Upper lobe of left lung (tissue), 6 donors: ENCODE measurements around the gene DACH1. TPM values are rescaled to one million over a fixed set of nuclear protein-coding genes. Genes with fewer than 3 reads are reported as not detected.

Experiments
- ATAC-seq, 2 donors: fragments of 200-7000 bp; cut with Tn5 transposase; one replicate each; pipeline ENCODE4 v1.9.1; 2022; ENCODE audit warnings: mild to moderate bottlenecking in 2 of 2, moderate library complexity in 2 of 2; ENCODE audit not compliant: low FRiP score in 2 of 2
- DNase-seq, 2 donors: peaks; one replicate each; pipeline ENCODE4 v3.0.0-alpha.2; 2019 to 2020
- H3K27ac ChIP-seq, 4 donors: fragments of 200-600 bp; sonication (generic); one replicate each; pipeline ENCODE4 v1.5.1; 2016 to 2019
- H3K27me3 ChIP-seq, 4 donors: fragments of 200-600 bp; sonication (generic); one replicate each; pipeline ENCODE4 v1.5.1; 2017 to 2019
- H3K36me3 ChIP-seq, 4 donors: fragments of 200-600 bp; sonication (generic); one replicate each; pipeline ENCODE4 v1.5.1; 2016 to 2019
- H3K4me1 ChIP-seq, 4 donors: fragments of 200-600 bp; sonication (generic); one replicate each; pipeline ENCODE4 v1.5.1; 2018 to 2019
- H3K4me3 ChIP-seq, 4 donors: fragments of 200-600 bp; sonication (generic); one replicate each; pipeline ENCODE4 v1.5.1; 2017 to 2019; ENCODE audit warnings: mild to moderate bottlenecking in 2 of 4, moderate library complexity in 1 of 4
- H3K9me3 ChIP-seq, 4 donors: fragments of 200-600 bp; sonication (generic); one replicate each; pipeline ENCODE4 v1.5.1; 2018 to 2019
- EP300 ChIP-seq, 4 donors: sonication (generic); formaldehyde crosslinking; IDR thresholded peaks; one replicate each; pipeline ENCODE4 v1.5.1; 2017; ENCODE audit warnings: antibody characterized with exemption in 4 of 4, control low read depth in 2 of 4
- POLR2A ChIP-seq, 4 donors: fragments of 450-650 bp; IDR thresholded peaks; one replicate each; pipeline ENCODE4 v1.5.1; 2016 to 2017; ENCODE audit warnings: antibody characterized with exemption in 4 of 4, mild to moderate bottlenecking in 2 of 4
- POLR2AphosphoS5 ChIP-seq, 2 donors: sonication (generic); formaldehyde crosslinking; IDR thresholded peaks; one replicate each; pipeline ENCODE4 v1.5.1; 2017; ENCODE audit warnings: antibody characterized with exemption in 2 of 2
- WGBS, 2 donors: methylation state at CpG; one replicate each; pipeline ENCODE4 v1.1.5; 2017 to 2018; 5-methylcytosine and 5-hydroxymethylcytosine counted together
- total RNA-seq, 6 donors: library from RNA; depleted of rRNA in 4 of 6; stranded (reverse); fragments of >200 nt in 4 of 6; gene quantifications; one replicate each; pipeline versions ENCODE4 v1.1.0 to v1.2.1, GENCODE V29; 2016 to 2021
- TF ChIP-seq, protein P1 (sequence below), 6 experiments: fragments of 450-650 bp in 4 of 6; fragments of 200-600 bp in 2 of 6; sonication (generic) in 2 of 6; IDR thresholded peaks; one replicate each; pipeline ENCODE4 v1.5.1; 2016 to 2019; ENCODE audit warnings: antibody characterized with exemption in 6 of 6
- donor health status: DM: no; HTN: no; CAD: no; lungs with moderate emphysema.
- donor health status: DM: no; HTN: yes; CAD: no; lungs with severe emphysema.

DACH1 gene
- total RNA-seq, 6 donors from 2014 or later, result 4.7 to 10.5 (median 6.7) TPM

DNA sequence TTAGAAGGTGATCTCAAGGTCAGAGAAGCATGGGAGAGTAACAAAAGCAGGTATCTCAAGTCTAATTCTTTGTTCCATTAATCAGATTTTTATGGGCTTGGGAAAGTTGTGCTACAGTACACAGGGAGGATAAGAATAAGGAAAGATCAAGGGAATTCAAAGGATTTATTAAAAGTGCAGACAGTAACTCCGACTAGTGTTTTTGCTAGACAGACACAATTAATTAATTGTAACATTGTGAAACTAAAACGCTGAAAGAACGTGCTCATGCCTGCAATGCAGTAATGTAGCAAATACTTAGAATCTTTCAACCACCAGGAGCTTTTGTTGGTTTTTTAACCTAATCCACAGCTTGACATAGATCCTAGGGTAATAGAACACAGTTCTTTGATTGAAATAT, 221.5 kb downstream of the DACH1 start:
- H3K9me3 ChIP-seq, result no peaks in the 10 kb centered on the region
- no peaks in the 10 kb centered on the region for H3K36me3 ChIP-seq
- WGBS, 2 donors, result 82 to 86% methylated on average over 3 of the region's 3 CpGs
- H3K27ac ChIP-seq, result no peak overlapping the region
- no peak overlapping the region for H3K4me3 ChIP-seq
- TF ChIP-seq POLR2AphosphoS5 (IDR thresholded peaks at IDR 0.05) (no peak), POLR2A (IDR thresholded peaks at IDR 0.05) (no peak), EP300 (IDR thresholded peaks at IDR 0.05) (no peak)
- TF ChIP-seq, protein P1, sequence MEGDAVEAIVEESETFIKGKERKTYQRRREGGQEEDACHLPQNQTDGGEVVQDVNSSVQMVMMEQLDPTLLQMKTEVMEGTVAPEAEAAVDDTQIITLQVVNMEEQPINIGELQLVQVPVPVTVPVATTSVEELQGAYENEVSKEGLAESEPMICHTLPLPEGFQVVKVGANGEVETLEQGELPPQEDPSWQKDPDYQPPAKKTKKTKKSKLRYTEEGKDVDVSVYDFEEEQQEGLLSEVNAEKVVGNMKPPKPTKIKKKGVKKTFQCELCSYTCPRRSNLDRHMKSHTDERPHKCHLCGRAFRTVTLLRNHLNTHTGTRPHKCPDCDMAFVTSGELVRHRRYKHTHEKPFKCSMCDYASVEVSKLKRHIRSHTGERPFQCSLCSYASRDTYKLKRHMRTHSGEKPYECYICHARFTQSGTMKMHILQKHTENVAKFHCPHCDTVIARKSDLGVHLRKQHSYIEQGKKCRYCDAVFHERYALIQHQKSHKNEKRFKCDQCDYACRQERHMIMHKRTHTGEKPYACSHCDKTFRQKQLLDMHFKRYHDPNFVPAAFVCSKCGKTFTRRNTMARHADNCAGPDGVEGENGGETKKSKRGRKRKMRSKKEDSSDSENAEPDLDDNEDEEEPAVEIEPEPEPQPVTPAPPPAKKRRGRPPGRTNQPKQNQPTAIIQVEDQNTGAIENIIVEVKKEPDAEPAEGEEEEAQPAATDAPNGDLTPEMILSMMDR (IDR thresholded peaks at IDR 0.05), result no peak
- H3K27me3 ChIP-seq, result no peaks in the 10 kb centered on the region
- DNase-seq, result no peak
- no peak for ATAC-seq
- no peaks in the 10 kb centered on the region for H3K4me1 ChIP-seq

DNA sequence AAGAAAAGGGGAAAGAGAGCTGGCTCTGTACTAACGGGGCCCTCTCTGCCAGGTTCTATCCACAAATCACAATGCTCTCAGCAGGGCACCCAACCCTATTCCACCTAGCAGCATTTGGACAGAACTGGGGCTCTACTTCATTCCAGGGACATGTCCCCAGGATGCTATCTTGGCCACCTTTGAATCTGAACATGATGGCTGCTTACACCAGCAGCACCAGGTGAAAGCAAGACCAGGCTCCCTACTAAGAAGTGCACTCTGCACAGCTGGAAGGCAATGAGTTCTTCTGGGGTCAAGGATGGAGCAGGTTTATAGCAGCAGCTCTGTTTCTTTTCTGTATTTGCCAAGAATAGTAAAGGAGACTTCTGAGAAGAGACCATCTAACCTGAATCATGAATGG, 222.4 kb downstream of the DACH1 start:
- no peaks in the 10 kb centered on the region for H3K4me1 ChIP-seq
- ATAC-seq, result no peak
- no peak overlapping the region for H3K27ac ChIP-seq
- no peaks in the 10 kb centered on the region for H3K36me3 ChIP-seq
- TF ChIP-seq EP300 (IDR thresholded peaks at IDR 0.05) (no peak), POLR2A (IDR thresholded peaks at IDR 0.05) (no peak), POLR2AphosphoS5 (IDR thresholded peaks at IDR 0.05) (no peak)
- TF ChIP-seq, protein P1 (IDR thresholded peaks at IDR 0.05), result no peak
- 67 to 80% methylated on average over 1 of the region's 1 CpG for WGBS, 2 donors
- no peak overlapping the region for H3K4me3 ChIP-seq
- no peaks in the 10 kb centered on the region for H3K27me3 ChIP-seq
- H3K9me3 ChIP-seq, result no peaks in the 10 kb centered on the region
- no peak for DNase-seq

DNA sequence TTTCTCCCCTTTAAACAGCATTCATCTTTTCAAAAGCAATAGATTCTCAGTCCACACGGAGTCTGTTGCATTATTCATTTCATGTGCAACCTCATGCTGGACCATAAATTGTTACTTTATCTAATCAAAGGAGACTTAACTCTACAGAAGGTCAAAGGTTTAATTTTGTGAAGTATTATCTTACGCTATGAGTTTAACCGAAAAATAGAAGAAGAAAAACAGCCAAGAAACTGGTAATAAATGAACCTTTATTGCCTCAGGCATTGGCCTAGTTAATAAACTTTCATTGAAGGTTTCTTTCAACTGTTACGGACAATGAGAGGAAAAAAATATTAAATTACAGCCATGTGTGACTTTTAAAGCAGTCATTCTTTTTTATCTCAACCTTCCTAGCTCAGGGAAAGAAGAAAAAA, 223.6 kb downstream of the DACH1 start:
- TF ChIP-seq POLR2A (IDR thresholded peaks at IDR 0.05), result no peak
- TF ChIP-seq, protein P1 (IDR thresholded peaks at IDR 0.05), result no peak
- no peak for TF ChIP-seq EP300 (IDR thresholded peaks at IDR 0.05)
- TF ChIP-seq POLR2AphosphoS5 (IDR thresholded peaks at IDR 0.05), result no peak
- H3K9me3 ChIP-seq, result no peaks in the 10 kb centered on the region
- H3K36me3 ChIP-seq, result no peaks in the 10 kb centered on the region
- no peaks in the 10 kb centered on the region for H3K27me3 ChIP-seq
- DNase-seq (no peak), ATAC-seq (no peak)
- no peaks in the 10 kb centered on the region for H3K4me1 ChIP-seq
- no peak overlapping the region for H3K4me3 ChIP-seq
- H3K27ac ChIP-seq, result no peak overlapping the region
- 82 to 88% methylated on average over 4 of the region's 4 CpGs for WGBS, 2 donors

DNA sequence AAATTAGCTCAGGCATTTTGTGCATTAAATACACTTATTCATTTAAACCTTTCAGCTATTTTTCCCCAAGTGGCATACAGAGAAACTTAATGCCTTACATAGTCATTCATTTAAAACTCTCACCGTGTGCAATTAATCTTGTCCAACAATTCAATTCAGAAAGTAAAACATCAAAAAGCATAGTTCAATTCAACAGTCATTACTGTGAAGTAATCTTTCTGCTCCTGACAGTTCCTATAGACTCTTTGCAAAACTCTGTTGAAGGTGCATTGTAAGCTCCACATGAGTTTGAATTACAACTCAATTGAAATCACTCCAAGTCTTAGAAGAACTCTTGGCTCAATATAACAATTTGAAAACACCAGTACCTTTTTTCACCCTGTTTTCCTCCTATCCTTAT, 228.3 kb downstream of the DACH1 start:
- Histone ChIP-seq H3K27me3 (no peaks in the 10 kb centered on the region), H3K27ac (no peak overlapping the region), H3K9me3 (no peaks in the 10 kb centered on the region), H3K4me3 (no peak overlapping the region), H3K4me1 (peaks cover 0 to 9% (median 0%) of the 10 kb centered on the region in 4 donors), H3K36me3 (no peaks in the 10 kb centered on the region)
- TF ChIP-seq POLR2A (IDR thresholded peaks at IDR 0.05) (no peak), POLR2AphosphoS5 (IDR thresholded peaks at IDR 0.05) (no peak), EP300 (IDR thresholded peaks at IDR 0.05) (no peak)
- TF ChIP-seq, protein P1 (IDR thresholded peaks at IDR 0.05), result no peak
- no peak for ATAC-seq
- WGBS, 2 donors, result 71 to 73% methylated on average over 1 of the region's 1 CpG
- DNase-seq, result no peak
